Measurements from ENCODE around the gene ING3. TPM values are rescaled to one million over a fixed set of nuclear protein-coding genes. Genes with fewer than 3 reads are reported as not detected.

The ING3 gene
- total and polyA plus RNA-seq, 9 donors, result 10.1 to 19.5 (median 17.0) TPM

- no peaks in the 10 kb centered on the region for H3K9me3 ChIP-seq
- H3K27ac ChIP-seq, result no peak overlapping the region
- intact Hi-C loops (cut with DNase I), result no loop called here
- no peak for DNase-seq
- TF ChIP-seq POLR2A (IDR thresholded peaks at IDR 0.05) (no peak), EP300 (IDR thresholded peaks at IDR 0.05) (no peak)
- TF ChIP-seq, protein P1, sequence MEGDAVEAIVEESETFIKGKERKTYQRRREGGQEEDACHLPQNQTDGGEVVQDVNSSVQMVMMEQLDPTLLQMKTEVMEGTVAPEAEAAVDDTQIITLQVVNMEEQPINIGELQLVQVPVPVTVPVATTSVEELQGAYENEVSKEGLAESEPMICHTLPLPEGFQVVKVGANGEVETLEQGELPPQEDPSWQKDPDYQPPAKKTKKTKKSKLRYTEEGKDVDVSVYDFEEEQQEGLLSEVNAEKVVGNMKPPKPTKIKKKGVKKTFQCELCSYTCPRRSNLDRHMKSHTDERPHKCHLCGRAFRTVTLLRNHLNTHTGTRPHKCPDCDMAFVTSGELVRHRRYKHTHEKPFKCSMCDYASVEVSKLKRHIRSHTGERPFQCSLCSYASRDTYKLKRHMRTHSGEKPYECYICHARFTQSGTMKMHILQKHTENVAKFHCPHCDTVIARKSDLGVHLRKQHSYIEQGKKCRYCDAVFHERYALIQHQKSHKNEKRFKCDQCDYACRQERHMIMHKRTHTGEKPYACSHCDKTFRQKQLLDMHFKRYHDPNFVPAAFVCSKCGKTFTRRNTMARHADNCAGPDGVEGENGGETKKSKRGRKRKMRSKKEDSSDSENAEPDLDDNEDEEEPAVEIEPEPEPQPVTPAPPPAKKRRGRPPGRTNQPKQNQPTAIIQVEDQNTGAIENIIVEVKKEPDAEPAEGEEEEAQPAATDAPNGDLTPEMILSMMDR (IDR thresholded peaks at IDR 0.05), result no peak
- H3K4me1 ChIP-seq (ENCODE audit: insufficient read depth), result peaks cover 10% of the 10 kb centered on the region
- no peaks in the 10 kb centered on the region for H3K36me3 ChIP-seq
- H3K4me3 ChIP-seq, result no peak overlapping the region
- WGBS, 3 donors, result 89 to 93% (median 92%) methylated on average over 2 of the region's 2 CpGs
- no peaks in the 10 kb centered on the region for H3K27me3 ChIP-seq
Observed at GRCh38 chr7:121008816-121009215, 58.2 kb downstream of the ING3 start.

DNA sequence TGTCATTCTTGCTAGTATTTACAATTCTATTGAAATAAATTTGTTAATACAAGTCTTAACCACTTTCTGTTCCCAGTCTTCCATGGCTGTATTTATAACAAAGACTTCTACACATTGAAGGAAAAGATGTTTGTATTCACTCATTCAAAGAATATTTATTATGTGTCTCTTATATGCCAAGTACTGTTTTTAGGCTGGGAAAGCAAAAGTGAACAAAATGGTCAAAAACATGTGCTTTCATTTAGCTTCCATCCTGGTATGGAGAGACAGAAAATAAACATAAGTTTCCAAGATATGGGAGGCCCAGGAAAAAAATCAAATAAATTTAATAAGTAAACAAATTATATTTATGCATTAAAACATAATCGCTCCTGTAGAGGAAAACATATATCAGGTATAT, 60.8 kb downstream of the ING3 start:
- intact Hi-C loops (cut with DNase I), result no loop called here
- no peak overlapping the region for H3K27ac ChIP-seq
- TF ChIP-seq, protein P1 (IDR thresholded peaks at IDR 0.05), result no peak
- TF ChIP-seq EP300 (IDR thresholded peaks at IDR 0.05) (no peak), POLR2A (IDR thresholded peaks at IDR 0.05) (no peak)
- H3K27me3 ChIP-seq, result no peaks in the 10 kb centered on the region
- WGBS, 3 donors, result 90 to 94% (median 90%) methylated on average over 1 of the region's 1 CpG
- no peaks in the 10 kb centered on the region for H3K9me3 ChIP-seq
- no peaks in the 10 kb centered on the region for H3K36me3 ChIP-seq
- no peak for DNase-seq
- peaks cover 4% of the 10 kb centered on the region for H3K4me1 ChIP-seq (ENCODE audit: insufficient read depth)
- H3K4me3 ChIP-seq, result no peak overlapping the region

- TF ChIP-seq EP300 (IDR thresholded peaks at IDR 0.05) (no peak), POLR2A (IDR thresholded peaks at IDR 0.05) (no peak)
- TF ChIP-seq, protein P1 (IDR thresholded peaks at IDR 0.05), result no peak
- Histone ChIP-seq H3K27ac (no peak overlapping the region), H3K9me3 (no peaks in the 10 kb centered on the region), H3K36me3 (no peaks in the 10 kb centered on the region), H3K27me3 (no peaks in the 10 kb centered on the region), H3K4me1 (ENCODE audit: insufficient read depth) (no peaks in the 10 kb centered on the region), H3K4me3 (no peak overlapping the region)
- intact Hi-C loops (cut with DNase I), result no loop called here
- WGBS, 3 donors, result 90 to 96% (median 92%) methylated on average over 6 of the region's 6 CpGs
- no peak for DNase-seq
Observed at GRCh38 chr7:121012170-121012874, 61.7 kb downstream of the ING3 start.

DNA sequence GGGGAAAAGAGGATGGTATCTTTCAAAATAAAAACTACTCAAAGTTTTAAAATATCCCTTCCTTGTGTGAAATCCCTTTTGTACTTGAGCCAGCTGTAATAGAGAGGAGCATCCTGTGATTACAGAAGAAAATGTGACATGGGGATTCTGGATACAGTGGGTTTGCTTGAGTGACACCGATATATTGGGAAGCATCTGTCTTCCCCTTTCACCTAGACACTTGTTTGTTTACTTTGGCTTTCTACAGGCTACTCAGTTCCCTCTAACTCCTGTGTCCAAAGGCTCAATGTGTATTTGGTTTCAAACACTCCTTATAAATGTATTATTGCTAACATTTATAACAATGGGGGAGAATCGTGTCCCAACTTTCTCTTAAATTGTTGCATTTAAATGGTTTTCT, 62.3 kb downstream of the ING3 start:
- intact Hi-C loops (cut with DNase I), result no loop called here
- no peaks in the 10 kb centered on the region for H3K4me1 ChIP-seq (ENCODE audit: insufficient read depth)
- WGBS, 3 donors, result 79 to 85% (median 81%) methylated on average over 2 of the region's 2 CpGs
- H3K9me3 ChIP-seq, result no peaks in the 10 kb centered on the region
- TF ChIP-seq EP300 (IDR thresholded peaks at IDR 0.05), result no peak
- TF ChIP-seq POLR2A (IDR thresholded peaks at IDR 0.05), result no peak
- TF ChIP-seq, protein P1 (IDR thresholded peaks at IDR 0.05), result no peak
- H3K36me3 ChIP-seq, result no peaks in the 10 kb centered on the region
- no peaks in the 10 kb centered on the region for H3K27me3 ChIP-seq
- DNase-seq, result no peak
- no peak overlapping the region for H3K27ac ChIP-seq
- no peak overlapping the region for H3K4me3 ChIP-seq

Measured in ovary (tissue), 9 donors.